HG03442 (cell line): Measurements from ENCODE around the gene CD226.
"Not testable (repeated sequence)": the region's sequence is repeated elsewhere in the genome, so short reads cannot be mapped to it uniquely, and the experiment has no call there.

Source experiments
- ATAC-seq: cut with Tn5 transposase; IDR thresholded peaks from one replicate; pipeline ENCODE4 v1.9.1; 2021; ENCODE audit warnings: mild to moderate bottlenecking, moderate library complexity; ENCODE audit not compliant: unreplicated experiment

CD226 gene

DNA sequence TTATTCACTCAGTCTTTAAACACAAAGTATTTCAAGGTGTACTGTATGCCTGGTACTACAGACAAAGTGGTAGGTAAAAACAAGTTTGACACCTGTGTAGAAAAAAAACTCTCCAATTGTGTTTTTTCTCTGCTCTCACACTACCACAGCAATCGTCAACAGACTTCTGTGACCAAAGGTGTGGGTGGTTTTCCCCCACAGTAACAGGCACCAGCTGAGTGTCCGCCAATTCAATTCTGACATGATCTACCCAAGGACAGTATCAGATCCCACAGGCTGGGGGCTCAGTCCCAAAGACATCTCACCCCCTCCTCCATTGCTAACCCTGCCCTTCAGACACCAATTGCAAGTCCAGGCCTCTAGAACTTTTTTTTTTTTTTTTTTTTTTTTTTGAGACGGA is 71.2 kb downstream of the CD226 start:
- no peak for ATAC-seq

DNA sequence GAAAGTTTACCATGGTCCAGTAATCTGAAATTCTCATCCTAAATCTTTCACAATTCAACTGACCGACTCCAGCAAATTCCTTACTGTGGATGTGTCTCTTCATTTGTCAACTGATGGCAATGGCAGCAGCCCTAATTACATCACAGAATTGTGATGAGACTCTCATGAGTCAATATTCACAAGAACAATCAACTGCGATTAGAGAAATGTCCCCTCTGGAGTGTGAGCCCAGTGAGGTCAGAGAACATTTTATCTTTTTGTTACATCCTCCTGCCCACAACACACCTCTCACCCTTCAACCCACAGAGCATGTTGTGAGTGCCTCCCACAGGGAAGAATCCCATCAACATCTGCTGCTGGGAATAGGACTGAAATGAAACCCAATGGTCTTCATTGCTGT is 73.6 kb downstream of the CD226 start:
- no peak for ATAC-seq

DNA sequence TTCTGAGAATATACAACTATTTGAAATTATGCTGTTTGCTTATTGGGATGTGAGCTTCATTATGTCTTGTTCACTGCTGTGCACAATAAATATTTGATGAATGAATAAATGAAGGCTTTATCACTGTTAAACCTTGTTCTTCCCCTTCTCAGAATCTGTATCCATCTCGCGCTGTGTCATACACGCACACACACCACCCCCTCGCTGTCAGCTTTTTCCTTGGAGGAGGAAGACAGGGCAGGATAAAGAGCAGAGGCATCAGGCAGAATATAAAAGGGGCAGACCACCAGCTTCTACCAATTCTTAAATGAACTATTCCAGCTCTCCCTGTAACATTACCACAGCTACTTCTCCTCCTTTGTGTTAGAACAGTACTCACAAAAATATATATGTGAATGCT is 75.0 kb downstream of the CD226 start:
- ATAC-seq, result no peak

DNA sequence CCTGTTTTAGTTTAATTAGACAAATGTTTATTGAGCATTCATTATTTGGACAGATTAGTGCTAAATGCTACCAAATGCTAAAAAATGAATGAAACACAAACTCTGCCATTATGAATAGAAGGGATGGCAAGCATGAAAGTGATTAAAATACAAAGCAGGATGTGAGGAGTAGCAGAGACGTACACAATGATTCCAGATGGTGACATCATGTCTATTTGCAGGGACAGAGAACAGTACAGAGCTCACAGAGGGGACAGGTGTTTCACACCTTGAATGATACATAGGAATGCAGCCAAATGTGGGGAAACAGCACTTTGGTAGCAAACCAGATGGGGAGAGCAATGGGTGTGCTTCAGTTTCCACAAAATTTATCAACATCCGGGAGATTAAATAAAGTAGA is 76.3 kb downstream of the CD226 start:
- ATAC-seq, result no peak

DNA sequence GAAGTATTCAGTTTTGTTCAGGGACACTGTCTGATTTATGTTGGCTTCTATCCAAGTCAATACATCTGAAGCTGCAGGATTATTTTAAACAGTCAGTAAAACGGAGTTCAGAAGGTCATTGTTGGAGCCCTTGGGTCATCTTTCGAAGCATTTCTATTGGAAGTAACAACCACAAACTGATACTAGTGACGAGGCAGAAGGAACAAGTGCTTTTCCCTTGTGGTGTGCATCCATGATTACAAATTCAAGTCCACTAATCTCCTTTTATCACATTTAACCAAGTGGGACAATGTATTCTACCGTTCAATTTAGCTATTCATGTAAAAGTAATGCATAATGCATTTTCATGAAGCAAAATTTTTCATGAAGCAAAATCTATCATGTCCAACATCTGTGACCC is 76.9 kb downstream of the CD226 start:
- ATAC-seq, result no peak

DNA sequence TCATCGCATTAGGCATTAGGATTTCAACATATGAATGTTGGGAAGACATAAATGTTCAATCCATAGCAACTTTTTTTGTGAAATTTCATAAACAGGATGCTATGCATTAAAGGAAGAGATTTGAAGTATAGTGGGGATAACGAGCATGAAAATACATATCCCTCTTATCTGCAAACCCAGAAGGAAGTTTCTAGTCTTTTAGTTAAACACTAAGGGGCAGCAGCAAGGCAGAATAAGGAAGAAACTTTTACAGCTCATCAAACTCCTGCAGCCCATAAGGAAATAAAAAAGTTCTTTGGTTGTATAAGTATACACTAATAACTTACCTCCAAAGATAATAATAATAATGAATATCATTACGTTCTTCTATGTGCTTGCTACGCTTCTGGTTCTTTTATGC is 81.5 kb downstream of the CD226 start:
- no peak for ATAC-seq

DNA sequence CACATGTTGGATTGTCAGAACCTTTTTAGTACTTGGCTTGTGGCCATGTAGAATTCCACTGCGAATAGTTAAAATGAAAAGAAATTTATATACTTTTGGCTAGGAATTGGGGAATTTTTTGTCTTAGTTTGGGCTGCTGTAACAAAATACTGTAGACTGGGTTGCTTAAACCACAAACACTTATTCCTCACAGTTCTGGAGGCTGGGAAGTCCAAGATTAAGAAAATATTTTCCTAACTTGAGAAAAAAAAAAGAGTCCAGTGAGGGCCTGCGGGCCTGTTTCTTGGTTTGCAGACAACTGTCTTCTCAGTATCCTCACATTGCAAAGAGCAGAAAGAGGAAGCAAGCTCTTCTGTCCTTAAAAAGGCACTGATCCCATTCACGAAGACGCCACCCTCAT is 81.9 kb downstream of the CD226 start:
- no peak for ATAC-seq

DNA sequence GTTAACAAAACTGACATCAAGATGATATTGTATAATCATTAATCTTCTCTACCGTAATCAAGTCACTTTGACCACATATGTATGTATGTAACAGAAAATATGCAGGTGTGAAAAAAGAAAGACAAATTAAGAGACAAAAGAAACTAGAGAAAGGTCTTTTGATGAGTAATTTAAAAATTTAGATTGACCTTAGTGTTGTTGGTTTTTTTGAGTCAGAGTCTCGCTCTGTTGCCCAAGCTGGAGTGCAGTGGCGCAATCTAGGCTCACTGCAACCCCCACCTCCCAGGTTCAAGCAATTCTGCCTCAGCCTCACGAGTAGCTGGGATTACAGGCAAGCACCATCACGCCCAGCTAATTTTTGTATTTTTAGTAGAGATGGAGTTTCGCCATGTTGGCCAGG is 82.9 kb downstream of the CD226 start:
- peak; percentile 90 for ATAC-seq

DNA sequence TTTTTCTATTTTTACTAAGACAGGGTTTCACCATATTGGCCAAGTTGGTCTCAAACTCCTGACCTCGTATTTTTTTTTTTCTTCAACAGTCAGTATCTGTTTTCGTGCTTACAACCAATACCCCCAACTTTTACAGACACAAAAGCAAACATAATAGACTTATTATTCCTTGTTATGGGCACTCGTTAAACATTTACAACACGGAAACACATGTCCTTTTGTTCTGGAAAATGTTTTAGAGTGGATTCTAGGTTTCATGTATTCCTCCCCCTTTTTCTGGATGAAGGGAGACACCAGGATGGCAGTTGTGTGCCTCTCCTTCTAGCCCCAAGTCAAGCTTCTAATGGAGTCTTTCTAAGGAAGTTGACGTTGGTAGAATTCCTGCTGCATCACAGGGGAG is 88.8 kb downstream of the CD226 start:
- ATAC-seq, result no peak

DNA sequence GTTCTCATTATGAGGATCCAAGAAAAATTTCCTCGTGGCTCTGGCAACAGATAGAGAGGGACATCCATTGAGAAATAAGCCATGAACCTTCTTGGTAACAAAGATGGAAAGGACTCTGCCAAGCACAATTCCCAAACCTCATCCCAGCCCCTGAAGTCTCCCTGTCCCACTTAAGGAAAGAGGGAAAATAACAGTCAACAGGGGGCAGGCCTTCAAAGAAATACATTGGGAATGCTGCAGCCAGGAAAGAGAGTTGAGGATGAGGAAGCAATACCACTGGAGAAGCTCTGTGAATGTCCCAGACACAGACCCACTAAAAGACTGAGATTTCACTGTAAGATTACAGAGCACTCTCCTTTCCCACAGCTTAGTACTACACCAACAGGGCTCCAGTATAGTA is 93.2 kb downstream of the CD226 start:
- no peak for ATAC-seq

DNA sequence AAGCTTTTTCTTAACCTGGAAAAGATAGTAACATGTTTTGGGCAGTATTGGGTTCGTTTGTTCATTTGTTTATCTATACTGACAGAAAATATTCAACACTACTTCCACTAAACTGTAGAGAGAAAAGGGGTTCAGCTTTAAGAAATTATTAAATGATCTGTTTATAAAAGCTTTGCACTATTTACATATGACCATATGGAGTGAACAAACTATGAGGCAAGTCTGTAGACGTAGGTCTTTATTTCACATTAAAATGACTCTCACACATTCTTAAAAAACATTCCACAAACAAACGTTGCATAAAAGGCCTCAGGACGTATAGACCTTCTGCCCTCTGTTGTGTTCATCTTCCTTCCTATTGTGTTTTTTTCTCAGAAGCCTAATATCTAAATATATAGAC is 94.6 kb downstream of the CD226 start:
- ATAC-seq, result no peak

DNA sequence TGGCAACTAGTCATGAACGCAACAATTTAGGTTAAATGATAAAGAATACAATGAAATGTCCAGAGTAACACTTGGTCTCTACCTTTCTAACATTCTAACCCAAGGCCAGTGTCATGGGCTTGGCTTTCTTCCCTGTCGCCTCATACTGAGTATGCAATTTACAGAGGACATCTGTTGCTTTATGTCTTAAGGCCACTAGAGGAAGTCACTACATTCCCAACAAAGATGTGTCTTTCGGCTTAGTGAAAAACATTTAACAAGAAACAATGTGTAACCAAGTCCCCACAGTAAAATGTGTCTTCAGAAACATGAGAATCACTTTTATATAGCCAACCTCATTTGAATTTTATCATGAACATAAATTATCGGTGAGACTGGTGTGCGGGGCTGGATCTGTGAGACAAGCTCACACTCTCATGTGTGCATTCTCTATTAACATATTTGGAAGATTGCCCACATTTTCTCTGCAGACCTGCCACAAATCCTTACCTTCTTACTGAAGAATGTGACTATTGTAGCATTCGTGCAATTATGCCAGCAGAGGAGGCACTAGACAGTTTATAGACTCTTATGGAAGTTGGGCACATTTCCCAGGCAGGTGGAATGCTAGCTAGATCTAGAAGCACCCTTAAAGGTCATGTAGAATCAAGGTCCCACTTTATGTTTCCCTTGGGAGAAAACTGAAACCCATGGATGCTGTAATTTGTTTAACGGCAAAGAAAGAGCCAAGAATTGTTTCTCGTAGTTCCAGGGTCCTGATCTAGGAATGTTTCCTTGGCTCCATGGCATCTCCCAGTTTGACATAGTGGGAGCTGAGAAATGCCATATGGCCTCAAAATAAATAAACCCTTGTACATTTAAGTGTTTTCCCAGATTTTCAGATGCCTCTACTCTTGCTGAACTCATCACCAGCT is 101.8 kb downstream of the CD226 start:
- ATAC-seq, result no peak

DNA sequence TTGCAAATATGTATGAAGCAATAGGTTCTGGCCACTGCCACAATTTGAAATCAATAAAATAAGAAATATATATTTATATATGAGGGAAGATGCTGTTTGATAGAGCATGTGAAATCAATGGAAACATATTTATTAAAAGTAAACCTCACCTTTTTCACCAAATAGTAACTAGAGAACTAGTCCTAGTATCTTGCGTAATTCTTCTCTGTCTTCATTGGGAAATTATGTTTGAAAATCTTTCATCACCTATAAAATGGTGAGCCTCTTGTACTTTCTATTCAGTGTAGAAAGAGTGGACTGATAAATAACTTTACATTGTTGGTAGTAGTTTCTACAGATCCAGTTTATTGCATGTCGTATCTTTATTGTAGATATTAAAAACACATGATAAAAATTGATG is 103.0 kb downstream of the CD226 start:
- no peak for ATAC-seq

DNA sequence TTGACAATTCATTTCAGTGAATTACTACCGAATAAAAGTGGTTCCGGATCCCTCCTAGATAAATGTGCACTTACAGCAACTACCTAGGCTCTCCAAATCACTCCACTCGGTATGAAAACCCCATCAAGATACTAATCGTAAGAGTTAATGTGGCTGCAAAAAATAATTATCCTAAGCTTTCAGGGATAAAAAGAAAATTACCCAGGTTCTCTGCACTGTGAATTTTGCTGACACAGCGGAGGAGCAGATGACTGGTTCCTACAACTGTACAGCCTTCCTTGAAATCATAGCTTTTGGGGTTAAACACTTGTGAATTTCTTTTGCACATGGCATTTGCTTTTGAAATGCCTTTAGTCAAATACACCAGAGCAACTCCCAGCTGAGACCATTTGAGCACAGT is 104.7 kb downstream of the CD226 start:
- ATAC-seq, result no peak

DNA sequence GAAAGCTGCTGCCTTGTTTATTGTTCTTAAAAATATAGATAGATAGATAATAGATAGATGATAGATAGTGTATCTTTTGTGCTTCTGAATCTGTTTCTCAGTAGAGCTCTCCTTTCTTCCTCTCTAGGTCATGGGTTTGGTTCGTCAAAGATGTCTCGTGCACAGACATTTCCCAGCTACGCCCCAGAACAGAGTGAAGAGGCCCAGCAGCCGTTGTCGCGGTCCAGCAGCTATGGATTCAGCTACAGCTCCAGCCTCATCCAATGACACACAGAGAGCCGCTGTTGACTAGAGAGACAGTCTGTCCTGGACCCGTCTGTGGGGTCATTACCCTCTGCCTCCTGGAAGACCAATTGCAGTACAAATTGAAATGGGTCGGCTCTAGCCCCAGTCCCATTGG is 106.6 kb downstream of the CD226 start:
- ATAC-seq, result no peak

DNA sequence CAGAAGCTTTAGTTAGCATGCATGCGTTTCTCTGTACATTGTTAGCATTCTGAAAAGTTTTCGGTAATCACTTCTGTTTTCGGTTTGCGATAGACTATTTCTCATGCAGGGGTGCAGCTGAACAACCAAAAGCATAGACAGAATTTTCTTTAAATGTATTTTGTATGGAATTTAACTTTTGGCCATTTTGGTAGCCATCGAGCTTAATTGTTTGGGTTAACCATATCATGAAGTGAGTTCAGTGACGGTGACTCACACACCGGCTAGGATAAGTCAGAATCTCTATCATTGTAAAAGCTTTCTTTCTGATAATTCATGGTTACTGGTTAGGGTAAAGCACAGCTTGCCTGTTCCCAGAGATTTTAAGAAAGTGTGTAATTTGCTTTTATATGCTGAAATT is 107.2 kb downstream of the CD226 start:
- no peak for ATAC-seq

DNA sequence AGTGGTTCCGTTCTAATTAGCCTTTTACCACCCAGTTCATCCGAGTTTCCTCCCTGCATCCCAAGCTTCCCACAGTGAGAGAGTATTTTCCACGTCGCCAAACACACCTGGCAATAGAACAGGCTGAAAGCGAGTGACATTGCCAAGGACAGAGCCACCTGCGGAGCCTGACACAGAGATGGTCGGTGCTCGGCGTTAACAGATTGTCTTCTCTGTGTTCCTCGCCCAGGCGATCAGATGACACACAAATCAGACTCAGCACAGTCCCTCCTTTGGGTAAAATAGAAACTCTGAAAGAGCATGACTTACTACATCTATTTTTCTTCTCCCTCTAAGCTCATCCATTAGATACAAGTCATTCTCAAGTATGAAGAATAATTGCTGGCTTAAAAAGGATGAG is 107.7 kb downstream of the CD226 start:
- ATAC-seq, result no peak

DNA sequence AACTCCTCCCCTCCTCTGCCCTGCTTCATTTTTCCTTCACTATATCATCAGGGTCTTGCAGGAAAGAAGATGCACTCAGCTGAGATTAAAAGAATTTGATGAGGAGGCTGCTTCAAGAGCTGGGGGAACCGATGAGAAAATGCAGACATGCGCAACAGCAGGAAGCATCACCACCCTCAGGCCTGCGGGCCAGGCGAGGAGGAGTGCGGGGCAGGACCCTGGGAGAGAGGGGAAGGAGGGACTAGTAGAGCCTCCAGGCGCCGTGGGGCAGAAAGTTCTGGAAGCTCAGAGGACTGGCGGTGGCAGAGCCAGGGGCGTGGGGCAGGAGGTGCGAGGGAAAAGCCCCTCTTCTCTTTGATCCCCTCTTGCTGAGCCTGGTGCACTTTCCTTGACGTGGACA is 108.2 kb downstream of the CD226 start:
- ATAC-seq, result no peak

DNA sequence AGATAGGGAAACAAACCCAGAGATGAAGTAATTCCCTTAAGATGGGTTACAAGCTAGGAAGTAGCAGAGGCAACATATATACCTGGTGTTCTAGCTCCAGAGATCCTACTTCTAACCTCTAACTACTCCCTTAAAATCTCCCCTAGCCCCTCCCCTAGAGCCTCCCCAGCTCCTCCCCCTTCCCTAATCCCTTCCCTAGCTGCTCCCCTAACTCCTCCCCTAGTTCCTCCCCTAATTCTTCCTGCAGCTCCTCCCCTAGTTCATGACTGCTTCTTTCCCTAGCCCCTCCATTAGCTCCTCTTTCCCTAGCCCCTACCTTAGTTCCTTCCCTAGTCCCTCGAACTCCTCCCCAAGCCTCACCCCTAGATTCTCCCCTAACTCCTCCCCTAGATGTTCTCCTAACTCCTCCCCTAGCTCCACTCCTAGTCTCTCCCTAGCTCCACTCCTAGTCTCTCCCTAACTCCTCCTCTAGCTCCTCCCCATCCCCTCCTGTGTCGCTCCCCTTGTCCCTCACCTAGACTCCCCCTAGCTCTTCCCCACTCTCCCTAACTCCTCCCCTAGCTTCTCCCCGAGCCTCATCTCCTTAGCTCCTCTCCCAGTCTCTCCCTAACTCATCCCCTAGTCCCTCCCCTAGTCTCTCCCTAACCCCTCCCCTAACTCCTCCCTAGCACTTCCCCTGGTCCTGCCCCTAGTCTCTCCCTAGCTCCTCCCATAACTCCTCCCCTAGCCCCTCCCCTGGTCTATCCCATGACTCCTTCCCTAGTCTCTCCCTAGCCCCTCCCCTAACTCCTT is 108.9 kb downstream of the CD226 start:
- peak; percentile 49 for ATAC-seq

DNA sequence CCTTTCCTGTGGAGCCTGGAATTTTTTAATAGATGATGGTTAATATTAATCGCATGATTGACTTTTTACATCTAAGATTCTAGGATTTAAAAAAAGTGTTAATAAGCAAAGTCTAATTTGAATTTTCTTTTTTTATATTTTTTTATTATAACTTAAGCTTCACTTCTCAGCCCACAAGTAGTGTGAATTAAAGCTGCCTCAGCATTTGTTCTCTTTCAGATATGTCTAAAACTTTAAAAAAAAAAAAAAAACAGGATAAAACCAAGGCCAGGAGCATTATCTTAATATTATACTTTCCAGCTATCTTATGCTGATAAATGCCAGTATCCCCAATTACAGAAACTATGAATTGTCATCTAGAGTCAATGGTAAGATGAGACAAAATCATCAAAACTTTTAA is 109.7 kb downstream of the CD226 start:
- ATAC-seq, result no peak

DNA sequence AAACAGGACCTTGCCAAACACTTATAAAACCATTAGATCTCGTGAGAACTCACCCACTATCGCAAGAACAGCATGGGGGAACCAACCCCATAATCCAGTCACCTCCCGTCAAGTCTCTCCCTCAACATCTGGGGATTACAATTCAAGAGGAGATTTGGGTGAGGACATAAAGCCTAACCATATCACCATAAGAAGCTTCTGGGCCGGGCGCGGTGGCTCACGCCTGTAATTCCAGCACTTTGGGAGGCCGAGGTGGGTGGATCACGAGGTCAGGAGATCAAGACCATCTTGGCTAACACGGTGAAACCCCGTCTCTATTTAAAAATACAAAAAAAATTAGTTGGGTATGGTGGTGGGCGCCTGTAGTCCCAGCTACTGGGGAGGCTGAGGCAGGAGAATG is 112.7 kb downstream of the CD226 start:
- ATAC-seq, result not testable (repeated sequence)

DNA sequence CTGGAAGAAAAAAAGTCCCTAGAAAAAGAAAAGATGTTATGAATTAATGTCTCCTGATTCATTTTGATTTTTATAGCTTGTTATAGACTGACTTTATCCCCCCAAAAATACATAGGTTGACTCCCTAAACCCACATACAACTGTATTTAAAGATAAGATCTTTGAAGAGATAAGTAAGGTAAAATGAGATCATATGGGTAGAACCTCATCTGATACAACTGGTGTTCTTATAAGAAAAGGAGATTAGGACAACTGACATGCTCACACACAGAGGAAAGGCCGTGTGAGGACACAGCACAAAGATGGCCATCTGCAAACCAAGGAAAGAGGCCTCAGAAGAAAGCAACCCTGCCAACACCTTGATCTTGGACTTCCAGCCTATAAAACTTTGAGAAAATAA is 117.5 kb downstream of the CD226 start:
- no peak for ATAC-seq
